ENCODE measurements around the gene GABRP. TPM values are rescaled to one million over a fixed set of nuclear protein-coding genes. Genes with fewer than 3 reads are reported as not detected.

GABRP gene
- total and polyA plus RNA-seq, 8 donors, result 0.10 to 1.8 (median 0.88) TPM

GRCh38 chr5:170740551-170741205 lies 42.8 kb upstream of the GABRP start:
- ATAC-seq (no peak), DNase-seq (no peak)
- H3K4me3 ChIP-seq, result no peak overlapping the region
- H3K9me3 ChIP-seq, result peaks cover 0 to 5% of the 10 kb centered on the region in 2 donors
- H3K27me3 ChIP-seq, result peaks cover 0 to 25% of the 10 kb centered on the region in 2 donors
- TF ChIP-seq CTCF (IDR thresholded peaks at IDR 0.05), result no peak
- H3K27ac ChIP-seq, result no peak overlapping the region
- intact Hi-C loops (cut with DNase I), result no loop called here
- no peaks in the 10 kb centered on the region for H3K36me3 ChIP-seq
- peaks cover 7 to 15% of the 10 kb centered on the region in 2 donors for H3K4me1 ChIP-seq

GRCh38 chr5:170741801-170742200 lies 41.7 kb upstream of the GABRP start:
- DNase-seq (no peak), ATAC-seq (no peak)
- H3K4me1 ChIP-seq, result peaks cover 8 to 21% of the 10 kb centered on the region in 2 donors
- peaks cover 0 to 33% of the 10 kb centered on the region in 2 donors for H3K27me3 ChIP-seq
- intact Hi-C loops (cut with DNase I), result no loop called here
- no peak for TF ChIP-seq CTCF (IDR thresholded peaks at IDR 0.05)
- H3K27ac ChIP-seq, result no peak overlapping the region
- no peak overlapping the region for H3K4me3 ChIP-seq
- no peaks in the 10 kb centered on the region for H3K9me3 ChIP-seq
- no peaks in the 10 kb centered on the region for H3K36me3 ChIP-seq

- no peak for TF ChIP-seq CTCF (IDR thresholded peaks at IDR 0.05)
- ATAC-seq, result no peak
- intact Hi-C loops (cut with DNase I), result no loop called here
These were observed 39.7 kb upstream of the GABRP start for GRCh38 chr5:170743876-170744212.

GRCh38 chr5:170745481-170746071 lies 37.9 kb upstream of the GABRP start:
- H3K27me3 ChIP-seq, result peaks cover 0 to 41% of the 10 kb centered on the region in 2 donors
- no peak for TF ChIP-seq CTCF (IDR thresholded peaks at IDR 0.05)
- H3K4me1 ChIP-seq, result peaks cover 8 to 21% of the 10 kb centered on the region in 2 donors
- no peaks in the 10 kb centered on the region for H3K36me3 ChIP-seq
- H3K4me3 ChIP-seq, result no peak overlapping the region
- DNase-seq, result peak in 1 of 4 donors; percentile 67
- peak overlapping the region in 1 of 2 donors; percentile 45 for H3K27ac ChIP-seq
- H3K9me3 ChIP-seq, result no peaks in the 10 kb centered on the region
- peak; percentile 72 for ATAC-seq
- intact Hi-C loops (cut with DNase I), result loop anchor here in 1 of 2 donors (5.0 kb wide), 1 partner anchor 47 kb away; no protein-coding TSS in a partner anchor

More at GRCh38 chr5:170743876-170744212, 39.7 kb upstream of the GABRP start:
- H3K4me1 ChIP-seq, result peaks cover 8 to 21% of the 10 kb centered on the region in 2 donors
- no peak overlapping the region for H3K4me3 ChIP-seq
- no peaks in the 10 kb centered on the region for H3K36me3 ChIP-seq
- no peak for DNase-seq
- peaks cover 0 to 39% of the 10 kb centered on the region in 2 donors for H3K27me3 ChIP-seq
- no peaks in the 10 kb centered on the region for H3K9me3 ChIP-seq
- H3K27ac ChIP-seq, result no peak overlapping the region

All from left lung (tissue), 10 donors.